ENCODE results near the gene AGR2. TPM values are rescaled to one million over a fixed set of nuclear protein-coding genes. Genes with fewer than 3 reads are reported as not detected.

The AGR2 gene
- total and polyA plus RNA-seq, 7 experiments from 2014 or later: not detected

- intact Hi-C loops (cut with micrococcal nuclease): no loop called here
- no peak for DNase-seq
- ATAC-seq: no peak
- no peaks in the 10 kb centered on the region for H3K36me3 ChIP-seq (ENCODE audit: control insufficient read depth in 2 of 3, insufficient read depth in 3 of 3, low read length in 3 of 3)
- Mint-ChIP-seq H3K4me1 (no peaks in the 10 kb centered on the region), H3K9me3 (peaks cover 0 to 1% (median 0%) of the 10 kb centered on the region in 11 donors), H3K27me3 (peaks cover 4 to 11% (median 8%) of the 10 kb centered on the region in 5 donors), H3K36me3 (no peaks in the 10 kb centered on the region), H3K4me3 (no peak overlapping the region), H3K27ac (no peak overlapping the region)
- H3K4me3 ChIP-seq (ENCODE audit: low read length): no peak overlapping the region
- no peaks in the 10 kb centered on the region for H3K9me3 ChIP-seq (ENCODE audit: control insufficient read depth in 2 of 3, low read length in 3 of 3)
- ChIA-PET CTCF (no interaction called here), POLR2A (interaction anchor here (0.5 kb wide), 1 partner anchor 1011 kb away, joined by 4 read pairs; no protein-coding TSS in a partner anchor)
- H3K27ac ChIP-seq (ENCODE audit: low read depth, low read length): no peak overlapping the region
- no peaks in the 10 kb centered on the region for H3K27me3 ChIP-seq (ENCODE audit: control insufficient read depth in 2 of 2, insufficient read depth in 2 of 2, low read length in 2 of 2)
- H3K4me1 ChIP-seq (ENCODE audit: control insufficient read depth in 2 of 2, insufficient read depth in 2 of 2, low read length in 2 of 2): no peaks in the 10 kb centered on the region
Measured at GRCh38 chr7:16803881-16804673, 722 bp downstream of the AGR2 start.

- Histone ChIP-seq H3K36me3 (ENCODE audit: control insufficient read depth in 2 of 3, insufficient read depth in 3 of 3, low read length in 3 of 3) (no peaks in the 10 kb centered on the region), H3K4me3 (ENCODE audit: low read length) (no peak overlapping the region), H3K4me1 (ENCODE audit: control insufficient read depth in 2 of 2, insufficient read depth in 2 of 2, low read length in 2 of 2) (no peaks in the 10 kb centered on the region), H3K27me3 (ENCODE audit: control insufficient read depth in 2 of 2, insufficient read depth in 2 of 2, low read length in 2 of 2) (no peaks in the 10 kb centered on the region), H3K9me3 (ENCODE audit: control insufficient read depth in 2 of 3, low read length in 3 of 3) (no peaks in the 10 kb centered on the region), H3K27ac (ENCODE audit: low read depth, low read length) (no peak overlapping the region)
- Mint-ChIP-seq H3K36me3 (no peaks in the 10 kb centered on the region), H3K27me3 (peaks cover 4 to 11% (median 7%) of the 10 kb centered on the region in 5 donors), H3K4me1 (no peaks in the 10 kb centered on the region), H3K4me3 (no peak overlapping the region), H3K9me3 (peaks cover 0 to 1% (median 0%) of the 10 kb centered on the region in 11 donors), H3K27ac (no peak overlapping the region)
- intact Hi-C loops (cut with micrococcal nuclease): no loop called here
- ATAC-seq (no peak), DNase-seq (no peak)
- ChIA-PET CTCF (no interaction called here), POLR2A (no interaction called here)
Measured at GRCh38 chr7:16803125-16803524, 1.7 kb downstream of the AGR2 start.

- Histone ChIP-seq H3K4me3 (ENCODE audit: low read length) (no peak overlapping the region), H3K36me3 (ENCODE audit: control insufficient read depth in 2 of 3, insufficient read depth in 3 of 3, low read length in 3 of 3) (no peaks in the 10 kb centered on the region), H3K27me3 (ENCODE audit: control insufficient read depth in 2 of 2, insufficient read depth in 2 of 2, low read length in 2 of 2) (no peaks in the 10 kb centered on the region), H3K4me1 (ENCODE audit: control insufficient read depth in 2 of 2, insufficient read depth in 2 of 2, low read length in 2 of 2) (no peaks in the 10 kb centered on the region), H3K27ac (ENCODE audit: low read depth, low read length) (no peak overlapping the region), H3K9me3 (ENCODE audit: control insufficient read depth in 2 of 3, low read length in 3 of 3) (no peaks in the 10 kb centered on the region)
- Mint-ChIP-seq H3K27me3 (peaks cover 3 to 10% (median 5%) of the 10 kb centered on the region in 5 donors), H3K4me1 (no peaks in the 10 kb centered on the region), H3K9me3 (peaks cover 0 to 1% (median 0%) of the 10 kb centered on the region in 11 donors), H3K27ac (no peak overlapping the region), H3K4me3 (no peak overlapping the region), H3K36me3 (no peaks in the 10 kb centered on the region)
- DNase-seq (no peak), ATAC-seq (no peak)
- intact Hi-C loops (cut with micrococcal nuclease): loop anchor here (1.0 kb wide), 1 partner anchor 117 kb away; no protein-coding TSS in a partner anchor
- POLR2A ChIA-PET: no interaction called here
- CTCF ChIA-PET: no interaction called here
Measured at GRCh38 chr7:16801579-16801978, 3.2 kb downstream of the AGR2 start.

GRCh38 chr7:16801111-16801542, 3.7 kb downstream of the AGR2 start:
- H3K9me3 ChIP-seq (ENCODE audit: control insufficient read depth in 2 of 3, low read length in 3 of 3): no peaks in the 10 kb centered on the region
- H3K27ac ChIP-seq (ENCODE audit: low read depth, low read length): no peak overlapping the region
- no peaks in the 10 kb centered on the region for H3K36me3 ChIP-seq (ENCODE audit: control insufficient read depth in 2 of 3, insufficient read depth in 3 of 3, low read length in 3 of 3)
- H3K4me3 ChIP-seq (ENCODE audit: low read length): no peak overlapping the region
- Mint-ChIP-seq H3K27ac (no peak overlapping the region), H3K4me1 (no peaks in the 10 kb centered on the region), H3K4me3 (no peak overlapping the region), H3K9me3 (peaks cover 0 to 1% (median 0%) of the 10 kb centered on the region in 11 donors), H3K27me3 (peaks cover 3 to 13% (median 4%) of the 10 kb centered on the region in 5 donors), H3K36me3 (no peaks in the 10 kb centered on the region)
- H3K4me1 ChIP-seq (ENCODE audit: control insufficient read depth in 2 of 2, insufficient read depth in 2 of 2, low read length in 2 of 2): no peaks in the 10 kb centered on the region
- H3K27me3 ChIP-seq (ENCODE audit: control insufficient read depth in 2 of 2, insufficient read depth in 2 of 2, low read length in 2 of 2): no peaks in the 10 kb centered on the region
- POLR2A ChIA-PET: no interaction called here
- intact Hi-C loops (cut with micrococcal nuclease): loop anchor here (1.0 kb wide), 1 partner anchor 117 kb away; no protein-coding TSS in a partner anchor
- CTCF ChIA-PET: no interaction called here
- ATAC-seq (peak; percentile 44), DNase-seq (no peak)

GRCh38 chr7:16795624-16796023, 9.2 kb downstream of the AGR2 start:
- no peaks in the 10 kb centered on the region for H3K36me3 ChIP-seq (ENCODE audit: control insufficient read depth in 2 of 3, insufficient read depth in 3 of 3, low read length in 3 of 3)
- no peaks in the 10 kb centered on the region for H3K36me3 Mint-ChIP-seq
- H3K4me3 ChIP-seq (ENCODE audit: low read length): no peak overlapping the region
- DNase-seq: no peak
- H3K27me3 Mint-ChIP-seq: peaks cover 3 to 15% (median 5%) of the 10 kb centered on the region in 5 donors
- no peak overlapping the region for H3K27ac ChIP-seq (ENCODE audit: low read depth, low read length)
- POLR2A ChIA-PET: no interaction called here
- ATAC-seq: no peak
- no peaks in the 10 kb centered on the region for H3K4me1 Mint-ChIP-seq
- H3K27ac Mint-ChIP-seq: no peak overlapping the region
- no peaks in the 10 kb centered on the region for H3K9me3 Mint-ChIP-seq
- H3K9me3 ChIP-seq (ENCODE audit: control insufficient read depth in 2 of 3, low read length in 3 of 3): no peaks in the 10 kb centered on the region
- CTCF ChIA-PET: no interaction called here
- H3K4me3 Mint-ChIP-seq: no peak overlapping the region
- H3K27me3 ChIP-seq (ENCODE audit: control insufficient read depth in 2 of 2, insufficient read depth in 2 of 2, low read length in 2 of 2): peaks cover 0 to 2% of the 10 kb centered on the region in 2 donors
- intact Hi-C loops (cut with micrococcal nuclease): no loop called here
- H3K4me1 ChIP-seq (ENCODE audit: control insufficient read depth in 2 of 2, insufficient read depth in 2 of 2, low read length in 2 of 2): no peaks in the 10 kb centered on the region

- POLR2A ChIA-PET: no interaction called here
- DNase-seq (no peak), ATAC-seq (no peak)
- Mint-ChIP-seq H3K27me3 (peaks cover 3 to 15% (median 5%) of the 10 kb centered on the region in 5 donors), H3K4me1 (no peaks in the 10 kb centered on the region), H3K4me3 (no peak overlapping the region), H3K9me3 (no peaks in the 10 kb centered on the region), H3K36me3 (no peaks in the 10 kb centered on the region), H3K27ac (no peak overlapping the region)
- Histone ChIP-seq H3K4me3 (ENCODE audit: low read length) (no peak overlapping the region), H3K9me3 (ENCODE audit: control insufficient read depth in 2 of 3, low read length in 3 of 3) (no peaks in the 10 kb centered on the region), H3K27me3 (ENCODE audit: control insufficient read depth in 2 of 2, insufficient read depth in 2 of 2, low read length in 2 of 2) (peaks cover 0 to 2% of the 10 kb centered on the region in 2 donors), H3K27ac (ENCODE audit: low read depth, low read length) (no peak overlapping the region), H3K36me3 (ENCODE audit: control insufficient read depth in 2 of 3, insufficient read depth in 3 of 3, low read length in 3 of 3) (no peaks in the 10 kb centered on the region), H3K4me1 (ENCODE audit: control insufficient read depth in 2 of 2, insufficient read depth in 2 of 2, low read length in 2 of 2) (no peaks in the 10 kb centered on the region)
- CTCF ChIA-PET: no interaction called here
- intact Hi-C loops (cut with micrococcal nuclease): no loop called here
Measured at GRCh38 chr7:16794986-16795385, 9.8 kb downstream of the AGR2 start.

Measured in naive thymus-derived CD4-positive, alpha-beta T cell (primary cell).